Hematopoietic multipotent progenitor cell treated with erythropoietin and hydrocortisone succinate and interleukin-3 and kit ligand, for 8 days (in vitro differentiated cells): ENCODE results near the gene IL7R.
"Not testable (repeated sequence)": the region's sequence is repeated elsewhere in the genome, so short reads cannot be mapped to it uniquely, and the experiment has no call there.

Experiments used
- DNase-seq: peaks from one replicate; pipeline ENCODE4 v3.0.0-alpha.2; 2015

The IL7R gene

DNA sequence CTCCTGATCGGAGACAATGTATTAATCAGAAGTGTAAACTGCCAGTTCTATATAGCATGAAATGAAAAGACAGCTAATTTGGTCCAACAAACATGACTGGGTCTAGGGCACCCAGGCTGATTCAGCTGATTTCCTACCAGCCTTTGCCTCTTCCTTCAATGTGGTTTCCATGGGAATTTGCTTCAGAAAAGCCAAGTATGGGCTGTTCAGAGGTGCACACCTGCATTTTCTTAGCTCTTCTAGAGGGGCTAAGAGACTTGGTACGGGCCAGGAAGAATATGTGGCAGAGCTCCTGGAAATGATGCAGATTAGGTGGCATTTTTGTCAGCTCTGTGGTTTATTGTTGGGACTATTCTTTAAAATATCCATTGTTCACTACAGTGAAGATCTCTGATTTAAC is 22.4 kb downstream of the IL7R start:
- no peak for DNase-seq

DNA sequence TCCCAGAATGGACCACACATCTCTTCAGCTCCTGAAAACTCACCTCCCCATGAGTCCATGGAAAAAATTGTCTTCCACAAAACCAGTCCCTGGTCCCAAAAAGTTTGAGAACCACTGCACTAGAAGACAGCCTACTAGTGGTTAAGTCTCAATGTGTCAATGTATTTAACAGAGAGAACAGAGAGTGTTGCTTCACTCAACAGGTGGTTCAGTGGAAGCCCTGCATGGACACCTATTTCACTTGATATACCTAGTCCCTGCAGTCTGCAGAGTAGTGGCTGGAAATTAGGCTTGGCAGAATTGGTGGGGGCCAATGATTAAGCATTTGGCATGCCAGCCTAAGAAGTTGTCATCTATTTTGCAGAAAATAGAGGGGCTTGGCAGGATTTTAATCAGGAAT is 23.0 kb downstream of the IL7R start:
- no peak for DNase-seq

DNA sequence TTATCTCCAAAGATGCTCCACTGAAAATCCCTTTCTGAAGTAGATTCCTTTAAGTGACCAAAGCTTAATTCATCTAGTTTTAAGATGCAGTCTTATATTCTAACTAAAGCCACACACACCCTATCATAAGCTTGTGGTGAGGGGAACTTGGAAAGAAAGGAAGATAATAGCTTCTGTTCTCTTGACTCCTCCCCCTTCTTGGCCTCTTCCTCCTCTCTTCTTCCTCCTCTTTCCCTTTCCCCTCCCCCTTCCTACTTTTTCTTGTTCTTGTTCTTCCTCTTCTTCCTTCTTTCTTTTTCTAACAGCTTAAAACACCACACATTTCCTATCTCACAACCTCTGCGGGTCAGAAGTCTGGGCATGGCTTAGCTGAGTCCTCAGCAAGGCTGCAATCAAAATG is 23.5 kb downstream of the IL7R start:
- DNase-seq = peak; percentile 42

DNA sequence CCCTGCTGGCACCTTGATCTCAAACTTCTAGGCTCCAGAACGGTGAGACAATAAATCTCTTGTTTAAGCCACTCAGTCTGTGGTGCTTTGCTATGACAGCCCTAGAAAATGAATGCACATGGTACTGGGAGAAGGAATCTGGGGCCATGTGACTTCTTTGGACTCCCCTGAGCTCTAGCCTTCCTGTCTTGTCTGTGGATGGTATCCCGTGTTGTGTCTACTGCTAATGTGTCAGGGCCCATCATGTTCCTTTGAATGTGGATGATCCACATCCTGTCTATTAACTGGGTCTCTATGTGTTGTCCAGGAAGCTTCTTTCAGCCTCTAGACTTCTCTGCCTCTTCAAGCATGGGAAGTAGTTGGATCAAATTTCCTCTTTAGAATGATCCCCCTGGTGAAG is 25.1 kb downstream of the IL7R start:
- DNase-seq = no peak

DNA sequence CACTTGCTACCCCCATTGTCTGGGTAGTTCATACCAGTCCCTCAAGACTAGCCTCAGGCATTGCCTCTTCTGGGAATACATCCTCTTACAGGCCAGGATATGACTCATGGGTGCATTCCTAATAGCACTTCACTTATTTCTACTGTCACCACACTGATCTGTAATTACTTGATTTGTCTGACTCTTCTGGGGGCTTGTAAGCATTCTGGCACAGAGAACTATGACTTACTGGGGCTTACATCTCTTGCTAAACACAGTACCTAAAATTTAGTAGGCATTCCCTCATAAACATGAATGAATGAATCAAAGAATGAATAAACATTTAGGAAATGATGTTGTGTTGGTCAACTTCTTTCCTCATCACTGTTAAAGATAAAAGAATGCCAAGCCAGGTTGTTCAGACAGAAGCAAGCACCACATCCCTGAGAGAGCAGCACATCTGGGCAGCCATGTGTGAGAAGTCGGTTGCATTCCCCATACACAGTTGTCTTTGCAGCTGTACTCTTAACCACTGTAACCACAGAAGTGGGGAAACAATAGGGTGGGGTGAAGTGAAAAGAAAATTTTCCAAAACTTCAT is 27.6 kb downstream of the IL7R start:
- peak; percentile 68 for DNase-seq

DNA sequence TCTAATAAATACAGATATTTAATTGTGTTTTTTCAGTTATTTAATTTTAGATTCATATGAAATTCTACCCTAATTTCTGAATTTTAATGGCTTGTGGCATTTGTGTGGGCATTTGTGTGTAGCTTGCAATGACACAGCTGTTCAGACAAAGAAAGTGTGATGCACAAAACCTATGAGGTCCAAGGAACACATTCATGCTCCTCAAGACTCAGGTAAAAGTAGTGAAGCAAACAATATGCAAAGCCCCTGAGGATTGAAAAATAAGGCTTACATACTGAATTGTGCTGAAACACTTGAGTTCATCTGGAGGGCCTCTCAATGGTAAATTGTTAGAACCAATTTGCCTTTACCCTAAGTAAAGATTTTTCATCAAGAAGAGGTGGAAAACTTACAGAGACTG is 28.1 kb downstream of the IL7R start:
- no peak for DNase-seq

DNA sequence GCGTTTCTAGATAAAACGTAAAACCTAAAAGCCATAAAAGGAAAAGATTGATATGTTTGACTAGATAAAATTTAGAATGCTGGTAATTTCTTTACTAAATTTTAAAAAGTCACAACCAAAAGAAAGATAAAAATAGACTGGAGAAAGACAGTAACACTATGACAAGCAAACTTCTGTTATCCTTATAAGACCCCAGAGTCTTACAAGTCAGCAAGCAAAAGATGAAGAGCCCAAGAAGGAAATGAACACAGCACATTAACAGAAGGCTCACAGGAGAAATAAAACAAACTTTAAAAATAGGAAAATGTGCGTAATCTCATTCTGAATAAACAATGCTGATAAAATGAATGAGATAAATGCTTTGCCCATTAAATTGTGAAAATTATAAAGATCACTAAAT is 29.7 kb downstream of the IL7R start:
- no peak for DNase-seq

DNA sequence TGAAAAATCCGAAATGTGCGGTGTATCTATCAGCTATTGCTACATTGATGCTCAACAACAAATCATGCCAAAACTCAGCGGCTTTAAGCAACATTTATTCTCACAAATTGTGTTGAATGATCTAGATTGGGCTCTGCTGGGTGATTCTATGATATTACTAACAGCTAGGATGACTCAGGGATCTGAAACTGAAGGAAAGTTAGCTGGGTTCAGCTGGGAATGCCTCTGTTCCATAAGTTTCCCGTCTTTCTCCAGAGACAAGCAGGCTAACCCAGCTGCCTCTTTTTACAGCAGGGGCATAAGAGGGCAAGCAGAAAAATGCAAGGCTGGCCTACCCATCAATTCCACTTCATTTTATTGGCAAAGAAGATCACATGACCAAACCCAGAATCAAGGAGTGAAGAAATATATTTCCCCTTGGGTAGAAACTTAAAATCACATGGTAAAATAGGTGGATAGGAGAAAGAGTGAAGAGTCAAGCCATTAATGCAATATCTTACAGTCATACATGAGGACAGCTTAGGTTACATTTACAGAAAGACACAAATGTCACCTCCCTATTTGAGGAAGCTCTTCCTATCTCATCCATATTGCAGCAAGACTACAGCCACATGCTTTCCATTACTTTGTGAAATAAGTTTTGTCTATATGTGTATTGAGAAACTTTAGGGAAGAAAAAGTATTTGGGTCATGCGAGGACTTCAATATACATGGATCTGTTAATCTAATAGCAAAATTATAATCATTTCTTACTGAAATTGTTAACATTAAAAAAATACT is 30.8 kb downstream of the IL7R start:
- DNase-seq = no peak

DNA sequence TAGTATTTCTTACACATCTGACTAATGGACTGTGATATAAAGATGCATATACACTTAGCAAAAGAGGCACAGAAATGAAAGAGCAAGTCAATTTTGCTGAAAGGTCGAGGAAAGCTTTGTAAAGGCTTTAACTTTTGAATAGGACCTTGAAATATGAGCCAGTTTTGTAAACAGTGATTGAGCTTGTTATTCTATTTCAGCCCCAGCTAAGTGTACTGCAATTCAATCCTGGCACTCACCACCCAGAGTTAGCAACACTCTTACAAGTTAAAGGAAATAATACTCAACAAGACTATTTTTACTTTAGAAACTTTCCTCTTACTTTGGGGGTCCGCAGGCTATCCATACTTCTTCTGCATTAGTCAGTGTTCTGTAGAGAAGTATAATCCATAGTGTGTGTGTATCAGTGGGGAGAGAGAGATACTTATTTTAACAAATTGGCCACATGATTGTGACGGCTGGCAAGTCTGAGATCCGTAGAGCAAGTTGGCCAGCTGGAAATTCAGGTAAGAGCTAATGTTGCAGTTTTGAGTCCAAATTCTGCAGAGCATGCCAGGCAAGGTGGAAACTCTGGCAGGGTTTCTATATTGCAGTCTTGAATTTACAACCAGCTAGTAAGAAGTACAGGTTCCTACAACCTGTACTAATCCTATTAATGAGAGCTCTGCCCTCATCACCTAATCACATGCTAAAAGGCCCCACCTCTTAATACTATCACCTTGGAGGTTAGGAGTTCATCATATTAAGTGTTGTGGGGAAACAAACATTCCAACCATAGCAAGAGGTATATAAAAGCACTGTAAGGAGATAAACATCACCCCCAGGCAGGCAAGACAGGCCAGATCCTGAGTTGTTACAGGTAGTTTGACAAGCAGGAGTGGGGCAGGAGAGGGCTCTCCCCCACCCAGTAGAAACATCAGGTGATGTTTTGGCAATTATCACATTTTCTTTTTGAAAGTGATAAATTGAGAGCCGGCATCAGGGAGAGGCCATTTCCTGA is 33.6 kb downstream of the IL7R start:
- no peak for DNase-seq

DNA sequence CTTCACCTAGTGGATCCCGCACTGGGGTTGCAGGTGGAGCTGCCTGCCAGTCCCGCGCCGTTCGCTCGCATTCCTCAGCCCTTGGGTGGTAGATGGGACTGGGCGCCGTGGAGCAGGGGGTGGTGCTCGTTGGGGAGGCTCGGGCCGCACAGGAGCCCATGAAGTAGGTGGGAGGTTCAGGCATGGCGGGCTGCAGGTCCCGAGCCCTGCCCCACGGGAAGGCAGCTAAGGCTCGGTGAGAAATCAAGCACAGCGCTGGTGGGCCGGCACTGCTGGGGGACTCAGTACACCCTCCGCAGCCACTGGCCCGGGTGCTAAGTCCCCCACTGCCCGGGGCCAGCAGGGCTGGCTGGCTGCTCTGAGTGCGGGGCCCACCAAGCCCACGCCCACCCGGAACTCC is 36.1 kb downstream of the IL7R start:
- DNase-seq = not testable (repeated sequence)

DNA sequence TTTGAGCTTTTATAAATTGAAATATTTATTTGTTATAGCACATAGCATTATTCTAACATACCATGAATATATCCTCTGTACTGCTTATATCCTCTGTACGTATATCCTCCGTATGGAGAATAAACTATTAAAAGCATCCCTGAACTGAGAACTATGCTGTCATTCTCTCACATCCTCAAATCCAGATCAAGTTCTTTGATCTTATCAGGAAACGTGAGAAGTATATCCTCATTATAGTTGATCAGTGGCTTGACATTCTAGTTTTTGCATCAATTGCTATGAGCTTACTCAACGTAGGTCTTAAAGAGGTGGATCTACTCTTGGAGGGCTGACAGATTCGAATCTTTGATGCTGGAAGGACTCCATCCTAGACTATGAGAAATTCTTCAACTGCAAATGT is 37.4 kb downstream of the IL7R start:
- DNase-seq = no peak

DNA sequence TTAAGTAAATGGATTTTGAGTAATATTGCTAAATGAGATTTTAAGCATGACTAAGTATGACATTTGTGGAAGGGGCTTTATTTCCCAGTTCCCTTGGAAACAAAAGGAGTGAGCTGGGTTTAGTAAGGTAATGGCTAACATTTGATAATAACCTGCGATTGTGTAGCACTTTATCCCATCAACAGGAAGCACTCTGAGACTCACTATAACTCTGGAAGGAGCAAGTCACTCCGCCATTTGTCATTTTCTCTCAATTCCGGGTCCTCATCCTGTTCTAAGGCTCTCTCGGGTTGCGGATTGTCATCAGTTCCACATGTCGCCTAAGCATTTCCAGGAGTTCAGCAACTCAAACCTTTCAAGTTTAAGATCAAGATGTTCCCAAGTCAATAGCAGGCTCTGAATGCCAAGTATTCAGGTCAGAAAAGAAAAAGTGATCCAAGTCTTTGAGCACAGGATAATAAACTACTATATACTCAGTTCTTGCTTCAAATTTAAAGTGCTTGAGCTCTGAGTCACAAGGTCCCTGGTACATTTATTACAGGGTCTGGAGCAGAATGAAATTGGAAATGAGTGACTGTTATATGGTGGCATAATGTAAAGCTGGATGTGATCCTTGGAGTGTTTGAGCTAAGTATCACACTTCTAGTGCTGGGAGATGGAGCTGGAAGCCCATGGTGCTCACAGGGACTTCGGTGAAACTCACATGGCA is 42.4 kb downstream of the IL7R start:
- DNase-seq = no peak

DNA sequence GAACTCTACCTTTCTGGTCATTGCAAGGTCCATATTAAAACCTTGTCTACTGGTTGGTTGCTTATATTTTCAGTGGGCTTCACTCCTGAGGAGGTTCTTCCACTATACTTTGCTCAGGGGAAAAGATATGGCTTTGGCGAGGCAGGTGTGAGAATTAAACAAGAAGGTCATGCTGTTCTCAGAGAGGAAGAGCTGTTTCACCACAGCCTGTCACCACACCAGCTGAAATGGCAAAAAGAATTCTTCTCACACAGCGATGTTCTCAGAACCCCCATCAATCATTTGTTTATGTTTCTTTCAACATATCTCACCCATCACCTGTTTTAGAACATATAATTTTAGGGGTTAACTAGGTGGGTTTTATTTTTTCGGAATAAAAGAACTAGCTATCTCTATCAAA is 43.1 kb downstream of the IL7R start:
- DNase-seq = no peak

DNA sequence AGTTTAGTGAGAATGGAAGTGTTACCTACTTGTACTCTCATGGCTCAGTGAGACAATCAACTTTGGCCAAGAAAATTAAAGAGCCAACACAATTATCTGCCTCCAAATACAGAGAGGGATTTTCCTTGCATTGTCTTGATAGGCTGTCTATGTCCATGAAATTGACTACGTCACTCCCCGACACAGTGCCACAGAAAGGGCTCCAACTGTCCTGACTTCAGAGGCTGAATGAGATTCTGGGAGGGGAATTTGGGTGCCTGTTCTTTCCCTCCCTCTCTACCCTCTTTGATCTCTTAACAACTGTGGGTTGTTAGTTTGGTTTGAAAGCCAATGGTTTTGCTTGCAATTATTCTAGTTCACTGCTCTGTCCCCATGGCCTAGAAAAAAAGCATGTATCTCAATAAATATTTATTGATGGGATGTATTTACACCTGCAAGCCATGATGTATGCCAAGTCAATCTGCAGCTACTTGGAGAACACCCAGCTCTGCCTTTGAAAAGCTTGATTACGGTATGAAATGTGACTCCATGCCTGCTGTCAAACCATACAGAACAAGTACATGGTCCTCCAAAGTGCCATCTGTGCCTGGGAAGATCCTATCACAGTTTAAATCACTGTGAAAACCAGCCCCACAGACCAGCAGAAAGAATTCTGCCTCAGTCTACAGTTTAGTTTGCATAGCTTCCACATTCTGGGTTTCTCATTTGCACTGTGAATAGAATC is 44.4 kb downstream of the IL7R start:
- DNase-seq = no peak

DNA sequence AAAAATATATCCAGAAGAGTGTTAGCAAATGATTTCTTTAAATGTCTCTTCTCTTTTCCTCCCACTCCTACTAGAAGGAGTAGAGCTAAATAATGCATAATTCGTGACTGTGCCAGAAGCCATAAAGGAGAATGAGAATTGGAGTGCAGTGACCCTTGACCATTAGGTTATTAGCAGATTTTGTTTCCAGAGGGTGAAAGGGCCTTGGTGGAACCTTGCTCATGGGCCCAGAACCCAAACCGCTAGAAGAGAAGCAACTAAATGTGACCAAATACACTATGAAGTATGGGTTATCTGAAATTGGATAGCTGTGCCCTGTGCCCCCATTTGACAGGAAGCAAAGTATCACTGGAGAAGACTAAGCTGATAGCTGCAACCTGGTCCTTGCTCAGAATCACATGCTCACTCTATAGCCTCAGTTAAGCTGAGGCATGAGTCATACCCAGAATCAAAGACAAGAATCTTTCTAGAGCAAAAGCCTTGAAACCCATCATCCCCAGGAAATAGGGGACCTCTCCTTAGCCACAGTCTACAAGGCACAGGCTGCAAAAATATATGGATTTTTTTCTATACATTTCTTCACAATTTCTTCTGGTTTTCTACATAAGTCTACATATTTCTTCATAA is 45.5 kb downstream of the IL7R start:
- no peak for DNase-seq

DNA sequence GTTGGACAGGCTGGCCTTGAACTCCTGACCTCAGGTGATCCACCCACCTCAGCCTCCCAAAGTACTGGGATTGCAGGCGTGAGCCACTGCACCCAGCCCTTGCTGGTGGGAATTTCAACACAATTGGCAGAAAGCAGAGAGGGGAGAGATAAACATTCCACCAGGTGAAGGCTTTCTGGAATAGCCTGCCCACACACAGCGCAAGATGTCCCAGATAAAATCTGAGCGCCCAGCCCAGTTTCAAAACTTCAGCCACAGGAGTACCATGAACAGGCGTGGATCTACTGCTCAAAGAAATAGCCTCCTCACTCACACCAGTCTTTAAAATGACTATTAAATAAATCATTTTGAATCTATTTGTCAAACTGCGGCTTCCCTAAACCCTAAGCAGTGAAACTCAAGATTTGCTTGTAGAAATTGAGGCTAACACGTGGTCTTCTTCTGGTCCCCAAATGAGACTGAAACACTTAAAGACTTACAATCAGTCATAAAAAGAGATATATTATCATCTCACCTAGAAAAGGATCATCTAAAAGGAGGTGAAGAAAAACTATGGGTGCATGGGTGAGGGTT is 47.0 kb downstream of the IL7R start:
- DNase-seq = no peak

DNA sequence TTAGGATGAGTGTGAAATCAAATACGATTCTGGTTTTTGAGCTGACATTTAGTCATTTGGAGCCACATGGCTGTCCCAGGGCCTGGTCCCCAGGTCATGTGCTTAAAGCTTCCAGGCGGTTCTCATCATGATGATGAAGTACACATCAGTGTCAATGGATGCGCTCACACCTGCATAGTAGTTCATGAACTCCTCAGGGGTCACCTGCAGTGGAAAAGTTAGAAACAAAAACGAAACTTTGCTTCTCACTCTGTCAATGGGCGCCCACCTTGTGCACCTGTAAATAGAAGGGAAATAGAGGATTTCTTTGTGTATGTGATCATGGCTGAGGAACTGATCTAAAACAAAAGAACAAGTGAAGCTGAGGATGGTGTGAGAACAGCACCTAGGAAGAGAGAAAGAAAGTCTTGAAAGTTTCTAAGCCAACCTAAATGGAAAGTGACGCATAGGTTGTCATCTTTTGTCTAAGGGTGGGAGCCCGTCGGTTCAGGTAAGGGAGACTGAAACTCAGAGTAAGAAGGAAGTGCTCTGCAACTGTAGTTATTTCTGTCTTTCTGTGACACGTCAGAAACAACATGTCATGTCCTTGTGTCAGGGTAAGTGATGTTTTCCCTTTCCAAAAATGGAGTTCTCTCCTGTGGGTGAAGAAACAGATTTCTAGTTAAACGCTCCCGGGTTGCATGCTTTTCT is 47.9 kb downstream of the IL7R start:
- DNase-seq = no peak

DNA sequence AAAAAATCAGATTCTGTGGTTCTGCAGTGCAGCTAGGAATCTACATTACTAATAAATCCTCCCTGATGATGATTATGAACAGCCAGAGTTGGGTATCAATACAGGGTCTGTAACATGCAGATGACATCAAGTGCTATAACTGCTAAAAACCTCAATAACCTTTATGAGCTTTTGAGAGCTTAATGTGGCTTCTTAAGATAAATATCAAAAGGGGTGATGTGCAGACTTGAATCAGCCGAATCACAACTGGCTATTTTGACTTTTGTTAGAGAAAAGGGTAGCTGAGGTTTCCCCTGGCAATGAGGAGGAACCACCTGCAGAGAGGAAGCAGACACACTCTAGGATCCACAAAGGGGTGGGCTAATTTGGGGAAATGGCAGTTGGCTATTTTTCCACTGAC is 51.5 kb downstream of the IL7R start:
- DNase-seq = no peak

DNA sequence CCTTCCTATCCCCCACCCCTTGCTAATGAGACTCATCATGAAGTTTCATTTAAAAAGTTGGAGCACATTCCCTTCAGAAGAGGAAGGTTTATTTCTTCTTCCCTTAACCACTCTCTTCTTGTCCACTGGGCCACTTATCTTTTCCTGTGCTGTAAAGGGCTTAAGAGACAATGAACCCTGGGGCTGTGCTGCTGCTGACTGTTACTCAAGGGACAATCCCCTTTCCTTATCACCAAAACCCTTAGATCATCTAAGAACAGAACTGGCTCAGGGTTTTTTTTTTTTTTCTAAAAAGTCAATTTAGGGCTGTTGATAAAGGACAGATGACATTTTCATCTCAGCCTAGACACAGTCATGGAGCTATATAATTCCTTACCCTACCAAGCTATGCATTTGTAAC is 52.1 kb downstream of the IL7R start:
- DNase-seq = no peak

DNA sequence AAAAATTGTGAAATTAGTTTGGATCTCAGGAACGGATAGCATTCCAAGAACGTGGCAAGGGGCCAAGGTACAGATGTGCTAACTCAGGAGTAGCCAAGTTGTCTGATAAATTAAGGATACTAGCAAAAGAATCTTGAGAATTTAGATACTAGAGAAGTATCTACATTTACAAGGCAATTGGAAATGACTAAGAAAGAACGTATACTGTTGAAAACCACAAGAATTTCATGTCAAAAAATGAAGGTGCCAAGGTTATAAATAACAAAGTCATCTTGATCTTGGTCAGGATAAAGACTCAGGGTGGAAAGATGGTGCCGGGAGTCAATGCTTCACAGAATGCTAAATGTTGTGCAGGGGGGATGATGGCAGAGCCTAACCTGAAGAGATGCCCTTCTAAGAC is 62.5 kb downstream of the IL7R start:
- no peak for DNase-seq

DNA sequence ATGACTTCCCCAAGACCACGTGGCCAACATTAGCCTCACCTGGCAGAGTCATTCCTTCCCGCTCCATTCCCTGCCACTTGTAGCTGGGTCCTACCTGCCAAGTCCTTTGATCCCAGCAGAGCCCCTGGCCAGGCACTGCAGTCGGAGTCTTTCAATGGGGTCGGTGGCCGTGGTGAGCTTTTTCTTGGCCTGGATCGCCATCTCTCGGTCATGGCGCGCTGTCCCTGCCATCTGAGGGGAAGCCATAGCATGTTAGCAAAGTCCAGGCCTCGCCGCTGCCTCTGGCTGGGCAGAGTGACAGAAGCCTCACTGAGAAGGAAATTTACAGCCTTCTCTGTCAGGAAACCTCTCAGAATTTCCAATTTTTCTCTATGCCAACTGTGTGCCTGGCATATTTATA is 64.2 kb downstream of the IL7R start:
- DNase-seq = no peak
